Fibroblast of lung (primary cell): Measurements from ENCODE around the gene TMEM232. TPM values are rescaled to one million over a fixed set of nuclear protein-coding genes. Genes with fewer than 3 reads are reported as not detected.

Source experiments
- DNase-seq, 2 donors: peaks; one replicate each; pipeline versions ENCODE4 v3.0.0 to v3.0.0-alpha.2; 2010; ENCODE audit warnings: low read depth in 2 of 2
- H2AFZ ChIP-seq: 2 replicates; pipeline ENCODE4 v1.5.1; 2012; ENCODE audit warnings: low read length, control low read depth, inconsistent platforms
- H3K27ac ChIP-seq: 2 replicates; pipeline ENCODE4 v1.5.1; 2011; ENCODE audit warnings: low read length, control low read depth; ENCODE audit not compliant: insufficient read depth
- H3K27me3 ChIP-seq: 2 replicates; pipeline ENCODE4 v1.5.1; 2011; ENCODE audit warnings: mild to moderate bottlenecking, low read length; ENCODE audit not compliant: control insufficient read depth, insufficient read depth
- H3K36me3 ChIP-seq: 2 replicates; pipeline ENCODE4 v1.5.1; 2011; ENCODE audit warnings: low read length; ENCODE audit not compliant: control insufficient read depth, insufficient read depth
- H3K4me1 ChIP-seq: 2 replicates; pipeline ENCODE4 v1.5.1; 2011; ENCODE audit warnings: low read length; ENCODE audit not compliant: control insufficient read depth, insufficient read depth; ENCODE audit errors: extremely low read depth
- H3K4me2 ChIP-seq: 2 replicates; pipeline ENCODE4 v1.5.1; 2011; ENCODE audit warnings: low read length, control low read depth; ENCODE audit not compliant: insufficient read depth; ENCODE audit errors: extremely low read depth
- H3K4me3 ChIP-seq, 4 experiments: fragments of 200-600 bp in 1 of 4; sonication (generic) in 1 of 4; replicated peaks in 1 of 4; 2 replicates each; pipeline ENCODE4 v1.5.1; 2011 to 2016; ENCODE audit warnings: low read length in 4 of 4, low read depth in 3 of 4, mild to moderate bottlenecking in 3 of 4, control low read depth in 2 of 4, inconsistent platforms in 1 of 4, mixed read lengths in 1 of 4; ENCODE audit not compliant: insufficient read depth in 1 of 4; ENCODE audit errors: control extremely low read depth in 1 of 4
- H3K79me2 ChIP-seq: 2 replicates; pipeline ENCODE4 v1.5.1; 2012; ENCODE audit warnings: mild to moderate bottlenecking, low read length, inconsistent platforms; ENCODE audit not compliant: control insufficient read depth, insufficient read depth
- H3K9ac ChIP-seq: 2 replicates; pipeline ENCODE4 v1.5.1; 2011; ENCODE audit warnings: mild to moderate bottlenecking, low read length, control low read depth; ENCODE audit not compliant: insufficient read depth
- H3K9me3 ChIP-seq: 2 replicates; pipeline ENCODE4 v1.5.1; 2012; ENCODE audit warnings: low read depth, low read length; ENCODE audit not compliant: control insufficient read depth, insufficient read depth
- H4K20me1 ChIP-seq: 2 replicates; pipeline ENCODE4 v1.5.1; 2011; ENCODE audit warnings: low read length; ENCODE audit not compliant: control insufficient read depth, insufficient read depth; ENCODE audit errors: extremely low read depth
- CTCF ChIP-seq, 2 donors: IDR thresholded peaks in 1 of 2; conservative IDR thresholded peaks in 1 of 2; 1 replicate in 1 of 2; 2 replicates in 1 of 2; pipeline ENCODE4 v1.5.1; 2011 to 2012; ENCODE audit warnings: low read length in 2 of 2, control low read depth in 1 of 2, inconsistent platforms in 1 of 2, low read depth in 1 of 2, mild to moderate bottlenecking in 1 of 2
- EZH2 ChIP-seq: IDR thresholded peaks from 2 replicates; pipeline ENCODE4 v1.5.1; 2012; ENCODE audit warnings: low read length, control low read depth, mild to moderate bottlenecking; ENCODE audit errors: missing control alignments
- polyA plus RNA-seq, 2 donors: library from polyadenylated mRNA; depleted of rRNA in 1 of 2; stranded (reverse) in 1 of 2; unstranded in 1 of 2; fragments of >200 nt; gene quantifications; 2 replicates each; pipeline ENCODE4 v1.2.1, GENCODE V29; 2011 to 2012; ENCODE audit warnings: missing spikeins in 1 of 2
- total RNA-seq: library from RNA; depleted of rRNA; stranded (reverse); fragments of >200 nt; gene quantifications from 2 replicates; pipeline ENCODE4 v1.2.1, GENCODE V29; 2014

TMEM232 gene
- total and polyA plus RNA-seq, 2 donors (not counting 1 experiment from before 2014, with no cell fraction given), result 2.0 to 5.6 TPM

DNA sequence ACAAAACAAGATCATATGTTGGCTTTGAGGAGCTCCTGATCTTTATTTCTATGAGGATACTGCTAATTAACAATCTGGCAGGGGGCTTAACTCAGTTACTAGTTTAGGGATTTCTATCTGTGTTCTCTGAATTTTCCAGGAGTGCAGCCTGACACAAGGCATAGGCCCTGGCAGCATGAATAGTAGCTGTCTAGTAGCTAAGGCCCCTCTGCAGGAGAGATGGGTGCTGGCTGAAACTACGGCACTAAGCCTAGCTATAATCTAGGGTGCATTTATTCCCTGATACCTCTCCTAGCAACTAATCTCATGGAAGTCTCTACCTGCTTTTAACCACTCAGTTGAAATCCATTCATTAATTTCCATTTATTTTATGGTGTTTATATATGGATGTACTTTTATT, 268.2 kb downstream of the TMEM232 start:
- H3K27ac ChIP-seq, result no peak overlapping the region
- H3K4me1 ChIP-seq, result no peaks in the 10 kb centered on the region
- H3K4me3 ChIP-seq, result no peak overlapping the region
- no peaks in the 10 kb centered on the region for H3K27me3 ChIP-seq
- TF ChIP-seq EZH2 (no peak), CTCF (conservative IDR thresholded peaks at IDR 0.05 in 1 of 2, IDR thresholded peaks at IDR 0.05 in 1 of 2; ENCODE audit: low read depth in 1 of 2, low read length in 2 of 2) (no peak)
- H3K4me2 ChIP-seq, result no peak overlapping the region
- H3K9me3 ChIP-seq, result no peaks in the 10 kb centered on the region
- no peaks in the 10 kb centered on the region for H4K20me1 ChIP-seq
- H3K36me3 ChIP-seq, result no peaks in the 10 kb centered on the region
- H3K79me2 ChIP-seq, result no peaks in the 10 kb centered on the region
- no peak overlapping the region for H2AFZ ChIP-seq
- no peak overlapping the region for H3K9ac ChIP-seq
- DNase-seq, result no peak

DNA sequence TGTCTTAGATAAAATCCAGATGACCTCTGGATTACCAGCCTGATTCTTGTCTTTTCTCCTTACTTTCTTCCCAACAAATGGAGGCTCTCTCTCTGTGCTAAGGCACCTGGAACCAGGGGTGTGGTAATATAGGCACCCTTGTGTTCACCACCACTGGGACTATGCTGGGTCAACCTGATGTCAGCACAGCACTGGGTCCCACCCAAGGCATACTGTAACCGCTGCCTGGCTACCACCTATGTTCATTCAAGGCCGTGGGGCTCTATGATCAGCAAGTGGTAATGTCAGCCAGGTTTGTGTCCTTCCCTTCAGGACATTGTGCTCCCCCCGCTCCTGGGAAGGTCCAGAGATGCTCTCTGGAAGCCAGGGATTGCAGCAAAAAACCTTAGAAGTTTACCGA, 283.6 kb downstream of the TMEM232 start:
- DNase-seq, result no peak
- Histone ChIP-seq H3K4me3 (no peak overlapping the region), H3K36me3 (no peaks in the 10 kb centered on the region), H3K4me2 (no peak overlapping the region), H3K4me1 (no peaks in the 10 kb centered on the region), H3K27ac (no peak overlapping the region), H2AFZ (no peak overlapping the region), H3K9ac (no peak overlapping the region), H4K20me1 (no peaks in the 10 kb centered on the region), H3K9me3 (no peaks in the 10 kb centered on the region), H3K79me2 (no peaks in the 10 kb centered on the region), H3K27me3 (no peaks in the 10 kb centered on the region)
- no peak for TF ChIP-seq EZH2
- TF ChIP-seq CTCF (conservative IDR thresholded peaks at IDR 0.05 in 1 of 2, IDR thresholded peaks at IDR 0.05 in 1 of 2; ENCODE audit: low read depth in 1 of 2, low read length in 2 of 2), result no peak

DNA sequence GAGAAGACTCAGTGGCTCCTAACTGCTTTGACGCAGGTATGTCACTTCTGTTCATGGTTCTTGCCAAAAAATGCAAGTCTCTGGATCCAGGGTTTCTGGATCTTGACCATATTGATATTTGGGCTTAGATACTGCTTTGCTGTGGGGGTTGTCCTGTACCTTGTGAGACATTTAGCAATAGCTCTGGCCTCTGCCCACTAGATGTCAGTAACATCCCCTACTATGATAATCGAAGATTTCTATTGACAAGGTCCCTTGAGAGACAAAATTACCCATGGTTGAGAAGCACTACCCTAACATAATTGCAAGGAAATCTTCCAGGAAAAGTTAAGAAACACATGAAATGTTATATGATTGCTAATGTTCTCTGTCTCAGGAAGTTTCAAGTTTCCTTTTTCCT, 285.4 kb downstream of the TMEM232 start:
- no peak overlapping the region for H3K4me3 ChIP-seq
- TF ChIP-seq EZH2, result no peak
- peak; percentile 43 to 51 for TF ChIP-seq CTCF (conservative IDR thresholded peaks at IDR 0.05 in 1 of 2, IDR thresholded peaks at IDR 0.05 in 1 of 2; ENCODE audit: low read depth in 1 of 2, low read length in 2 of 2)
- H3K4me1 ChIP-seq, result no peaks in the 10 kb centered on the region
- no peak overlapping the region for H3K4me2 ChIP-seq
- no peak overlapping the region for H2AFZ ChIP-seq
- H3K27me3 ChIP-seq, result no peaks in the 10 kb centered on the region
- no peaks in the 10 kb centered on the region for H3K9me3 ChIP-seq
- no peaks in the 10 kb centered on the region for H4K20me1 ChIP-seq
- H3K27ac ChIP-seq, result no peak overlapping the region
- DNase-seq, result peak; percentile 42 to 51
- no peaks in the 10 kb centered on the region for H3K36me3 ChIP-seq
- H3K79me2 ChIP-seq, result no peaks in the 10 kb centered on the region
- no peak overlapping the region for H3K9ac ChIP-seq
